ENCODE measurements around the gene PARD3B. TPM values are rescaled to one million over a fixed set of nuclear protein-coding genes. Genes with fewer than 3 reads are reported as not detected.

The PARD3B gene
- total and polyA plus RNA-seq, 7 donors: 0.42 to 6.0 (median 4.8) TPM

DNA sequence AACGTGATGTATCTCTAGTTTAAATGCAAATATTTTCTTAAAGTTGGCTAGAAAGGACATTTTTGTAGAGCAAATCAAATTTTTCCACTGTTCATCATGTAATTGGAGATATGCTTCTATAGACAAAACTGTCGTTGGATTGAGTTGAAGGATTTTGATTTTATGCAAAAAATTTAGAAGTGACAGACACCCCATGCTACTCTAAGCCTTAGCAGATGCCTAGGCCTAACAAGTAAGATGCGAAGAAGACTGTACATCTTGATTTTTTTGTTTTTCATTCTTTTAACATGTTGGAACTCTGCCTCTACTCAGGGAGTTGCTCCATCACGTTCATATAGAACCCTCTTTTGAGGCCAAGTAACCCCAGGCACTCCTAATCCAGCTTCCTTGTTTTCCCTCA lies 331.0 kb downstream of the PARD3B start:
- Histone ChIP-seq H3K4me1 (no peaks in the 10 kb centered on the region), H3K27me3 (ENCODE audit: insufficient read depth in 3 of 3, low read length in 2 of 3) (no peaks in the 10 kb centered on the region), H3K4me3 (no peak overlapping the region), H3K9me3 (no peaks in the 10 kb centered on the region), H3K27ac (no peak overlapping the region), H3K36me3 (ENCODE audit: insufficient read depth in 1 of 2, low read depth in 1 of 2) (no peaks in the 10 kb centered on the region)
- ATAC-seq: no peak
- TF ChIP-seq, protein P1, sequence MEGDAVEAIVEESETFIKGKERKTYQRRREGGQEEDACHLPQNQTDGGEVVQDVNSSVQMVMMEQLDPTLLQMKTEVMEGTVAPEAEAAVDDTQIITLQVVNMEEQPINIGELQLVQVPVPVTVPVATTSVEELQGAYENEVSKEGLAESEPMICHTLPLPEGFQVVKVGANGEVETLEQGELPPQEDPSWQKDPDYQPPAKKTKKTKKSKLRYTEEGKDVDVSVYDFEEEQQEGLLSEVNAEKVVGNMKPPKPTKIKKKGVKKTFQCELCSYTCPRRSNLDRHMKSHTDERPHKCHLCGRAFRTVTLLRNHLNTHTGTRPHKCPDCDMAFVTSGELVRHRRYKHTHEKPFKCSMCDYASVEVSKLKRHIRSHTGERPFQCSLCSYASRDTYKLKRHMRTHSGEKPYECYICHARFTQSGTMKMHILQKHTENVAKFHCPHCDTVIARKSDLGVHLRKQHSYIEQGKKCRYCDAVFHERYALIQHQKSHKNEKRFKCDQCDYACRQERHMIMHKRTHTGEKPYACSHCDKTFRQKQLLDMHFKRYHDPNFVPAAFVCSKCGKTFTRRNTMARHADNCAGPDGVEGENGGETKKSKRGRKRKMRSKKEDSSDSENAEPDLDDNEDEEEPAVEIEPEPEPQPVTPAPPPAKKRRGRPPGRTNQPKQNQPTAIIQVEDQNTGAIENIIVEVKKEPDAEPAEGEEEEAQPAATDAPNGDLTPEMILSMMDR (IDR thresholded peaks at IDR 0.05): no peak
- 79 to 80% (median 80%) methylated on average over 4 of the region's 4 CpGs for WGBS, 3 donors
- no peak for DNase-seq
- intact Hi-C loops (cut with DNase I): loop anchor here in 1 of 2 donors (10.0 kb wide), 1 partner anchor 798 kb away; no protein-coding TSS in a partner anchor

DNA sequence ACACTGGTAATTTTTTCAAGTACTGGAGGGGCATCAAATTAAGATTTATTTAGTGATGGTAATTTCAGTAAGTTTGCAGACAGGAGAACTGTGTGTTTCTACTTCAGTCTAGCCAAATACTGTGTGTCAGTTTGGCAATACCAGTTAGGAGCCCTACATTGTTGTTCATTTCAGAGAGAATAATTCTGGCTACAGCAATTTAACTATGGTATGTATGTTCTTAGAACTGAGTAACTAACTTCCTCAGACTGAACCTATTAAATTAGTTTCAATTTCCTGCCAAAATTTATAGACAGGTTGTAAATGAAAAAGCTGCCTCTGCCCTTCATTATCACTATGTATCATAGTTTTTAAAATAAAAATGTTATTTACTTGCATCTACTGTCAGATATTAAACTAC lies 332.4 kb downstream of the PARD3B start:
- H3K36me3 ChIP-seq (ENCODE audit: insufficient read depth in 1 of 2, low read depth in 1 of 2): no peaks in the 10 kb centered on the region
- H3K27me3 ChIP-seq (ENCODE audit: insufficient read depth in 3 of 3, low read length in 2 of 3): no peaks in the 10 kb centered on the region
- ATAC-seq (no peak), DNase-seq (no peak)
- no peak overlapping the region for H3K4me3 ChIP-seq
- no peak overlapping the region for H3K27ac ChIP-seq
- intact Hi-C loops (cut with DNase I): loop anchor here in 1 of 2 donors (10.0 kb wide), 1 partner anchor 797 kb away; no protein-coding TSS in a partner anchor
- no peaks in the 10 kb centered on the region for H3K9me3 ChIP-seq
- no peaks in the 10 kb centered on the region for H3K4me1 ChIP-seq
- TF ChIP-seq, protein P1 (IDR thresholded peaks at IDR 0.05): no peak

DNA sequence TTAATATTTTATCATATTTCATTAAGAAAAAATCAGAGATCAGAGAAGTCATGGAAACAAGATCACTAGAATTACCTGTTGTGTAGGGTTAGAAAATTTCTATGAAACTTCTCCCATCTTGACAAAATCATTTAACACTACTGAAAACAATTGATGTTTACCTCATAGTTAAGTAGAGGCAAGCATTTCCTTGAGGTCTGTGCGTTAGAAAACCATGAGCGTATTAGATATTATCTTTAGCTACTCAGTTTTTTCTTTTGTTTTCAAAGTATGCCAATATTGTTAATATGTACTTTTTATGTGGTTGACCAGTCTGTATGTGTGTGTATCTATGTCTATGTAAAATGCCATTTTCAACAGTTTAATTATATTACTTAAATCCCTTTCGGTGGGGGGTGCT lies 335.7 kb downstream of the PARD3B start:
- H3K4me1 ChIP-seq: no peaks in the 10 kb centered on the region
- ATAC-seq (no peak), DNase-seq (no peak)
- H3K36me3 ChIP-seq (ENCODE audit: insufficient read depth in 1 of 2, low read depth in 1 of 2): no peaks in the 10 kb centered on the region
- H3K4me3 ChIP-seq: no peak overlapping the region
- WGBS, 3 donors: 86 to 96% (median 95%) methylated on average over 3 of the region's 3 CpGs
- intact Hi-C loops (cut with DNase I): no loop called here
- TF ChIP-seq, protein P1 (IDR thresholded peaks at IDR 0.05): no peak
- no peak overlapping the region for H3K27ac ChIP-seq
- no peaks in the 10 kb centered on the region for H3K9me3 ChIP-seq
- H3K27me3 ChIP-seq (ENCODE audit: insufficient read depth in 3 of 3, low read length in 2 of 3): no peaks in the 10 kb centered on the region

DNA sequence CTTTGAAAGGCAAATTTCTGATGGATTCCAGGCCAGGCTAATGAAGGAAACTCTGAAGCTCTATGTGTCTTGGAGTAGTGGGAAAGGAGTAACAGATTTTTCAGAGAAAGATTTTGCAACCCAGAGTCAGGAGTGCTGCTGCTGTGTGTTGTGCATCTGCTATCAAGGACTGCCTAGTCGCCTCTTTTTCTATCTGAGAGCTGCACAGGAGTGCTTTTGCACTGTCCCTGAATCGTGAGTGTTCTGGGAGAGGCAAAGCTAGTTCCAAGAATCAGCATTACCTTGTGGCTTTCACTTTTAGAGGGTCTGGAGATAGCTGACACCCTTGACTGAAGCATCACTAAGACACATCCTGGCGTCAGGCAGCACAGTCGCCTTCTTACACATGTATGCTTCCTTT lies 336.4 kb downstream of the PARD3B start:
- WGBS, 3 donors: 80 to 83% (median 82%) methylated on average over 4 of the region's 4 CpGs
- DNase-seq (no peak), ATAC-seq (no peak)
- no peaks in the 10 kb centered on the region for H3K9me3 ChIP-seq
- TF ChIP-seq, protein P1 (IDR thresholded peaks at IDR 0.05): no peak
- intact Hi-C loops (cut with DNase I): no loop called here
- H3K4me3 ChIP-seq: no peak overlapping the region
- no peaks in the 10 kb centered on the region for H3K4me1 ChIP-seq
- no peaks in the 10 kb centered on the region for H3K36me3 ChIP-seq (ENCODE audit: insufficient read depth in 1 of 2, low read depth in 1 of 2)
- no peak overlapping the region for H3K27ac ChIP-seq
- no peaks in the 10 kb centered on the region for H3K27me3 ChIP-seq (ENCODE audit: insufficient read depth in 3 of 3, low read length in 2 of 3)

DNA sequence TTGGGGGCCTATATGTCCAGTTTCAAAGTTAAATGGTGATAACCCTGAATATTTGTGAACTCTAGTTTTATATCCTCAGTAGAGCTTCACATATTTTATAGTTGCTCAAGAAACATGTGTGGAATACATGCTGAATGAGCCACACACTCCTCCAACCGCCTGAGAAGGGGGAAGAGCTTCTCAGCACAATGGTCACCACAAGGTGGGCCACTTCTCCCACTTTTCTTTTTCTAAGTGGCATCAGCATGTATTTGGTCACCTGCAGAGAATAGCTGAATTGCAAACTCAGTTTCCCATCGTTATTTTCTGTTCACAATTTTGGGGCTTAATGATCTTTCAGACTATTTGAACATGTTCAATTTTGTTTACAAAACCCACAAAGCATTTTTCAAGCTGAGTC lies 340.5 kb downstream of the PARD3B start:
- Histone ChIP-seq H3K4me3 (no peak overlapping the region), H3K27me3 (ENCODE audit: insufficient read depth in 3 of 3, low read length in 2 of 3) (no peaks in the 10 kb centered on the region), H3K36me3 (ENCODE audit: insufficient read depth in 1 of 2, low read depth in 1 of 2) (no peaks in the 10 kb centered on the region), H3K4me1 (no peaks in the 10 kb centered on the region), H3K9me3 (no peaks in the 10 kb centered on the region), H3K27ac (no peak overlapping the region)
- intact Hi-C loops (cut with DNase I): no loop called here
- DNase-seq (no peak), ATAC-seq (no peak)
- 63 to 73% (median 72%) methylated on average over 2 of the region's 2 CpGs for WGBS, 3 donors
- TF ChIP-seq, protein P1 (IDR thresholded peaks at IDR 0.05): no peak
